ENCODE results near the gene ROMO1.
"Not testable (repeated sequence)": the region's sequence is repeated elsewhere in the genome, so short reads cannot be mapped to it uniquely, and the experiment has no call there.

Gene ROMO1

DNA sequence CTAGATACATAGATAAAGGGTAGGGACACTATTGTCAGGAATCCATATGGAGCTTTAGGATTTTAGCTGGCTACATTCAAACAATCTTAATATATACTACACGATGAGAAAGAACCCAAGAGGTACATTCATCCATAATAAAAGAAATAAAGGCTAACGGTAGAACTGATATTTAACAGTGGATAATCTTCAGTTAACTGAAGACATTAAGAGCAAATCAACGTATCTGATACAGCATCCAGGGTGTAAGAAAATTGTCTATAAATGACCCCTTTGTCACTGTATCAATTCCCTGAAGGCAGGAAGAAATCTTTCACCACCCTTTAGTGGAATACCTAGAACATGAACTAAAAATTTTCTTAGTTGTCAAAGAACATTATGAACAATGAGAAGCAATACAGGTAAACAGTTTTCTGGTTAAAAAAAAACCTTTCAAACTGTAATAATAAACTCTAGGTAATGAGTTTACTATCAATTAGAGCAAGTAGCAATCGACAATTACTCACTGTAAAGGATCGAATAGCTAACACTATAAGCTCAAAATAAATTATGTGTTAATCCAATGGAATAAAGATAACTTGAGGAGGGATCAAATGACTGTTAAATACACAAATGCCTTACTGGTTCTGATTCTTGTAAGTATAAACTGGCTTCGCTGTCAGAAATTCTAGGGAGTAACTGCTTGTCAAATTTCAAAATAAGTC lies 11.8 kb downstream of the ROMO1 start:
- no peak for DNase-seq (ENCODE audit: low read depth)

GRCh38 chr20:35711588-35712209 lies 12.5 kb downstream of the ROMO1 start:
- DNase-seq (ENCODE audit: low read depth): no peak

DNA sequence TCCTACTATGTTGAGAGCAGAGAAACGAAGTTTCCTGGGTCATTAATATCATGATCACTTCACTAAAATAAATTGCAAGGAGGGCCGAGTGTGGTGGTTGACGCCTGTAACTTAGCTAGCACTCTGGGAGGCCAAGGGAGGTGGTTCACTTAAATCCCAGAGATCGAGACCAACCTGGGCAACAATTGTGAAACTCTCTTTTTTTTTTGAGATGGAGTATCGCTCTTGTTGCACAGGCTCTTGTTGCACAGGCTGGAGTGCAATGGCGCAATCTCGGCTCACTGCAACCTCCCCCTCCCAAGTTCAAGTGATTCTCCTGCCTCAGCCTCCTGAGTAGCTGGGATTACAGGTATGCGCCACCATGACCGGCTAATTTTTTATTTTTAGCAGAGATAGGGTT lies 13.9 kb downstream of the ROMO1 start:
- not testable (repeated sequence) for DNase-seq (ENCODE audit: low read depth)

DNA sequence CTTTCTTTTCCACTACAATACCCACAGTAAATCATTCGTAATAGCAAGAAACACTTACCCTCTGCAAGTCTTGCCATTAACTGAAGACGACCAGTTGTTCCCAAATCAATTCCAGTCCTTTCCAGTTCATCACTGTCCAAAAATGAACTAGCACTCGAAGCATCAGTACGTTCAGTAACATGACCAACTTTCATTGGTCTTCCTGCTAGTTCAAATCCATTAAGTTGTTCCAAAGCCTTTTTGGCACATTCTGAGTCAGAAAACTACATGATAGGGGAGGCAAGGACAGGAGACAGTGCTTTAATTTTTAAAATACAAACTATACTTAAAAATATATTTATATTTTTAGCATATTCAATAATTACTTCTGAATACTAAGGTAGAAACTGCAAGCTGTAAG lies 14.9 kb downstream of the ROMO1 start:
- no peak for DNase-seq (ENCODE audit: low read depth)

GRCh38 chr20:35715652-35716051 lies 16.4 kb downstream of the ROMO1 start:
- no peak for DNase-seq (ENCODE audit: low read depth)

GRCh38 chr20:35716330-35716729 lies 17.1 kb downstream of the ROMO1 start:
- no peak for DNase-seq (ENCODE audit: low read depth)

GRCh38 chr20:35718321-35718720 lies 19.1 kb downstream of the ROMO1 start:
- not testable (repeated sequence) for DNase-seq (ENCODE audit: low read depth)

DNA sequence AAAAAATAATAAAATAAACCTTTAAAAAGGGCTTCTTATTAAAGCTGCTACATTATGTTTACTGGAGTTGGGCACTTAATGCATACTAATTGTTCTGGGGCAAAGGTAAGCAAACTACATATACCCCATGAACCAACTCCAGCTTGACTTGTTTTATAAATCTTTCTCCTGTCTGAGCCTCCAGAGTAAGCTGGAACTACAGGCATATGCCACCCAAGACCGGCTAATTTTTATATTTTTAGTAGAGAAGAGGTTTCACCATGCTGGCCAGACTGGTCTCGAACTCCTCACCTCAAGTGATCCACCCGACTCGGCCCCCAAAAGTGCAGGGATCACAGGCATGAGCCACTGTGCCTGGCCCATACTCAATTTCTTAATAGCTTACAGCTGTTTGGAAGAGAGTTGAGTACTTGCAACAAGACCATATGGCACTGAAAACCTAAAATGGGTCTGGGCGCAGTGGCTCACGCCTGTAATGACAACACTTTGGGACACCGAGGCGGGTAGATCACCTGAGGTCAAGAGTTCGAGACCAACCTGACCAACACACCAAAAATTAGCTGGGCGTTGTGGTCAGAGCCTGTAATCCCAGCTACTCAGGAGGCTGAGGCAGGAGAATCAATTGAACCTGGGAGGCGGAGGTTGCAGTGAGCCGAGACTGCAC lies 19.9 kb downstream of the ROMO1 start:
- no peak for DNase-seq (ENCODE audit: low read depth)

DNA sequence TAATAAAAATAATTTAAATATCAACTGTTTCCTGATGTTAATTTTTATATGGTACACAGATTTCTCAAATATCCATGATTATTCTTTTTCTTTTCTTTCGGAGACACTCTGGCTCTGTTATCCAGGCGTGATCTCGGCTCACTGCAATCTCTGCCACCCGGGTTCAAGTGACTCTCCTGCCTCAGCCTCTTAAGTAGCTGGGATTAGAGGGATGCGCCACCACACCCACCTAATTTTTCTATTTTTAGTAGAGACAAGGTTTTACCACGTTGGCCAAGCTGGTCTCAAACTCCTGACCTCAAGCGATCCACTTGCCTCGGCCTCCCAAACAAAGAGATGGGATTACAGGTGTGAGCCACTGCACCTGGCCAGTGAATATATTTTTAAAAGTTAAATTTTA lies 20.5 kb downstream of the ROMO1 start:
- DNase-seq (ENCODE audit: low read depth): no peak

GRCh38 chr20:35720165-35721123 lies 21.2 kb downstream of the ROMO1 start:
- DNase-seq (ENCODE audit: low read depth): no peak

DNA sequence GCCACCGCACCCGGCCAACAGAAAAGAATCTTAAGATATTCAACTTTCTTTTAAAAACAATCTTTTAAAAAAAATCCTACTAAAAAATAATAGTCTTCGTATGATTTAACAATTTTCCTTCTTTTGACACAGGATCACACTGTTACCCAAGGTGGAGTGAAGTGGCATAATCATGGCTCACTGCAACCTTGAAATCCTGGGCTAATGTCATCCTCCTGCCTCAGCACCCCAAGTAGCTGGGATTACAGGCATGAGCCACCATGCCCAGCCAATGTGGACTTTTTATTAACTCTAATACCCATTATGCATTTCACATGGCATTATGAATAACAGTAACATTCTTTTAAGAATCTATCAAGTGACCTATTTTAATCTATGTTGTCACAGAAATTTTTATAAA lies 22.0 kb downstream of the ROMO1 start:
- no peak for DNase-seq (ENCODE audit: low read depth)

DNA sequence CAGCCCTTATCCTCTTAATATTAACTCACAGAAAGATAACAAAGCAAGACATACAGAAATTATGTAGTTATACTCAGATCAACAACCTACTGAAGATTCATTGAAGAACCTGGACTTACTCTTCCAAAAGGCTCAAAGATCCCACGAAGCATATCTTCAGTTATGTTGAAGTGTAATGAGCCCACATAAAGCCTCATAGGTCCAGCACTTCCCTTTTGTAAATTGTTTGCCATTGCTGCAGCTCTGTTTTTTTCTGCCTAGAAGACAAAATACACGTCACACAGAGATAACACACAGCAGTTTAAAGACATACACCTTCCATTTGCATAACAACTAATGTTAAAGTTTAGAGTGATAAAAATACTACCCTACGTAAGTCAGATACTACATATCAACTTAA lies 22.4 kb downstream of the ROMO1 start:
- DNase-seq (ENCODE audit: low read depth): no peak

DNA sequence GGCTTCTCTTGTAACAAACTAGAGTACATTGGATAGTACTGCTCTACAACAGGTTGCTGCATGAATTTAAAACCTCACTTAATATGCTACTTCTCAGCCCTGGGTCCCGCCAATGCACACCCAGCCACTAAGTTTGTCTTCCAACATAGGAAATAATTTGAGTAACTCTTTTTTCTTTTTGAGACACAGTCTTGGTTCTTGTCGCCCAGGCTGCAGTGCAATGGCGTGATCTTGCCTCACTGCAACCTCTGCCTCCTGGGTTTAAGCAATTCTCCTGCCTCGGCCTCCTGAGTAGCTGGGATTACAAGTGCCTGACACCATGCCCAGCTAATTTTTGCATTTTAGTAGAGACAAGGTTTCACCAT lies 24.1 kb downstream of the ROMO1 start:
- DNase-seq (ENCODE audit: low read depth): not testable (repeated sequence)

DNA sequence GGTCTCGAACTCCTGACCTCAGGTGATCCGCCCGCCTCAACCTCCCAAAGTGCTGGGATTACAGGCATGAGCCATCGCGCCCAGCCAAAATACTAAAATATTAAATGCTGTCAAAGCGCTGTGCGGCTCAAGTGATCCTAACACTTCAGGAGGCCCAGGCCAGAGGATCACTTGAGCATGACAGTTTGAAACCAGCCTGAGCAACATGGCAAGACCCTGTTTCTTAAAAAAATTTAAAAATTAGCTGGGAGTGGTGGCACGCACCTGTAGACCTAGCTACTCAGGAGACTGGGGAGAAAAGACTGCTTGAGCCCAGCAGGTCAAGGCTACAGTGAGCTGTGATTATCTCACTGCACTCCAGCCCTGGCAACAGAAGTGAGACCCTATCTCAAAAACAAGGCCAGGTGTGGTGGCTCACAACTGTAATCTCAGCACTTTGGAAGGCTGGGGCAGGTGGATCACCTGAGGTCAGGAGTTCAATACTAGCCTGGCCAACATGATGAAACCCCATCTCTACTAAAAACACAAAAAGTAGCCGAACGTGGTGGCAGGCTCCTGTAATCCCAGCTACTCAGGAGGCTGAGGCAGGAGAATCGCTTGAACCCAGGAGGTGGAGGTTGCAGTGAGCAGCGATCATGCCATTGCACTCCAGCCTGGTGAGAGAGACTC lies 24.6 kb downstream of the ROMO1 start:
- DNase-seq (ENCODE audit: low read depth): not testable (repeated sequence)

GRCh38 chr20:35724321-35725230 lies 25.4 kb downstream of the ROMO1 start:
- no peak for DNase-seq (ENCODE audit: low read depth)

GRCh38 chr20:35726842-35727711 lies 27.9 kb downstream of the ROMO1 start:
- DNase-seq (ENCODE audit: low read depth): no peak

DNA sequence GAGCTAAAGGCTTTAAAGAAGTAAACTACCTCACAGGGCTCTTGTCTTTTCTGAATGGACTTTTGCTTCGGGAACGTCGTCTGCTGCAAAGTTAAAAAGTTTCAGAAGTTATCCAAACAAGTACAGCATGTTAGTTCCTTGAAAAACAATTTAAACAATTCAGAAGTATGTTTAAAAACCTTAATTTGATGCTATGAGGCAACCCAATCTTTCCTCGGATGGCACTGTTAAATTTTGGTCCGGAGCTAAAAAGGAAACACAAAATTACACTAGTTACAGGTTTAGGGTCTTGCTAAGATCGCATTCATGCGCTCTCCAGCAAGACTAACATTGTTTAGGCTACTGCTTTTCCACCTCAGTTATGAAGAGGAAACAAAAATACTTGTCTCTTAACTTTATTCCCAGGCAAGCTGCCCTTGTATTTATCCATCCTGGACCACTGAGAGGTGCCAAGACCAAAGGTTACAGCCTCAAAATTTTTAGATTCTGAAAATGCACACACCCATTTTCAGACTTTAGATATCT lies 30.1 kb downstream of the ROMO1 start:
- no peak for DNase-seq (ENCODE audit: low read depth)

DNA sequence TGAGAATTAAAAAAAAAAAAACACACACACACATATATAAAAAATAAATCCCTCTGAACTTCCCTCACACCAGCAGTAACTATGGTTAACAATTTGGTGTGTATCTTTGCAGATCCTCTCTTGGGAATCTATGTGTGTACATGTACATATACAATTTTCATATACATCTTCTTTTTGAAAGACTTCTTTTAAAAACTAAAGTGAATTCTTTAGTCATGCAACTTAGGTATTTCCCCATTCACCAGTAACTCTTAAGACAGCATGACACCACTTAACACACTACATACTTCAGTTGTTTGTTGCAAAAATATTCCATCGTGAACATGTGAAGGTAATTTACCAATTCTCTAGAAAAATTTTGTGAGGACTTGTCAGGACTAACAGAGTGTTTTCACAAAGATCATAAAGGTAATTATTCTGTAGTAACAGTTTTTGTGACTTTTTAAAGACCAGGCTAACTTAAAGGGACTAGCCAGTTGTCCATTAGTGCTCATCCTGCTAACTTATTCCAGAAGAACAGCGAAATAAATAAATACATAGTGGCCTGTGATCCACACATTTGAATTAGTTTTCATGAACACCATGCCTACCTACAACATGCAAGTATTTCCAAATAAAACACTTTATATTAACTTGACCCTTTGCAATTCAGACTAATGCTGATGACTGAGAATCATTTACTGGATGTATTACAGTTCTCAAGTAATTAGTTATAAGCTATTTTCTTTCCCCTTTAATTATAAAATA lies 30.8 kb downstream of the ROMO1 start:
- DNase-seq (ENCODE audit: low read depth): no peak
